PC-9 (cell line): Measurements from ENCODE around the gene GPR25. TPM values are rescaled to one million over a fixed set of nuclear protein-coding genes. Genes with fewer than 3 reads are reported as not detected.

Experiments
- BruUV-seq: library from RNA; stranded (reverse); fragments of 400-500 nt; replicated peaks from 2 replicates; lab custom pipeline; 2021; lab: Mats Ljungman, UMichigan
- CTCF ChIA-PET: fragments of 300-600 bp; sonication (Branson Sonifier 250); formaldehyde crosslinking; loops from one replicate; lab custom pipeline; 2022; ENCODE audit warnings: antibody characterized with exemption; lab: Charles Lee
- POLR2A ChIA-PET: fragments of 300-600 bp; sonication (Branson Sonifier 250); formaldehyde crosslinking; loops from one replicate; lab custom pipeline; 2022; ENCODE audit warnings: antibody characterized with exemption; ENCODE audit not compliant: unreplicated experiment; lab: Charles Lee
- DNase-seq, 2 experiments: peaks; one replicate each; pipeline versions ENCODE4 v3.0.0 to v3.0.0-alpha.2; 2015 to 2022; ENCODE audit warnings: mixed read lengths in 1 of 2
- H2AFZ ChIP-seq: fragments of 200-600 bp; sonication (generic); 2 replicates; pipeline ENCODE4 v1.8.1; 2017; ENCODE audit warnings: antibody characterized with exemption
- H3F3A ChIP-seq: fragments of 200-600 bp; sonication (generic); 2 replicates; pipeline ENCODE4 v1.8.1; 2017; ENCODE audit warnings: antibody characterized with exemption, mild to moderate bottlenecking, low read depth; ENCODE audit not compliant: insufficient read depth
- H3K27ac ChIP-seq: fragments of 200-600 bp; sonication (generic); 2 replicates; pipeline ENCODE4 v1.6.1; 2016; ENCODE audit warnings: mixed run types
- H3K27me3 ChIP-seq: fragments of 200-600 bp; sonication (generic); 2 replicates; pipeline ENCODE4 v1.6.1; 2016; ENCODE audit warnings: low read depth, mixed run types; ENCODE audit not compliant: insufficient read depth
- H3K36me3 ChIP-seq: fragments of 200-600 bp; sonication (generic); 2 replicates; pipeline ENCODE4 v1.6.1; 2016; ENCODE audit warnings: low read depth, mixed run types
- H3K4me1 ChIP-seq: fragments of 200-600 bp; sonication (generic); replicated peaks from 2 replicates; pipeline ENCODE4 v1.6.1; 2016; ENCODE audit warnings: mixed run types; ENCODE audit not compliant: insufficient read depth
- H3K4me2 ChIP-seq: fragments of 200-600 bp; sonication (generic); 2 replicates; pipeline ENCODE4 v1.6.1; 2017; ENCODE audit warnings: mixed run types
- H3K4me3 ChIP-seq: fragments of 200-600 bp; sonication (generic); 2 replicates; pipeline ENCODE4 v1.6.1; 2016; ENCODE audit warnings: mixed run types
- H3K79me2 ChIP-seq: fragments of 200-600 bp; sonication (generic); 2 replicates; pipeline ENCODE4 v1.6.1; 2017; ENCODE audit warnings: low read depth, mixed run types
- H3K9me2 ChIP-seq: fragments of 200-600 bp; sonication (generic); 2 replicates; pipeline ENCODE4 v1.8.1; 2017; ENCODE audit warnings: mild to moderate bottlenecking; ENCODE audit not compliant: insufficient read depth
- H3K9me3 ChIP-seq: fragments of 200-600 bp; sonication (generic); 2 replicates; pipeline ENCODE4 v1.8.1; 2016; ENCODE audit warnings: low read depth; ENCODE audit not compliant: insufficient read depth
- H4K20me1 ChIP-seq: fragments of 200-600 bp; sonication (generic); 2 replicates; pipeline ENCODE4 v1.8.1; 2017; ENCODE audit not compliant: insufficient read depth
- EZH2 ChIP-seq: fragments of 200-600 bp; sonication (generic); IDR thresholded peaks from 2 replicates; pipeline ENCODE4 v1.8.0; 2017; ENCODE audit warnings: antibody characterized with exemption, low read depth
- intact Hi-C: fragments of 100-400 bp; cut with micrococcal nuclease; formaldehyde crosslinking; loops from one replicate; pipeline ENCODE4 v1.10.0; 2022; ENCODE audit not compliant: unreplicated experiment
- total RNA-seq: library from RNA; stranded (reverse); gene quantifications from 2 replicates; pipeline ENCODE4 v1.2.3, GENCODE V29; 2021
- TF ChIP-seq, protein P1 (sequence below): fragments of 200-600 bp; sonication (generic); conservative IDR thresholded peaks from 2 replicates; pipeline ENCODE4 v1.6.1; 2017; ENCODE audit warnings: mixed run types, antibody characterized with exemption, mild to moderate bottlenecking, moderate library complexity

The GPR25 gene
- total RNA-seq, 1 experiment from 2014 or later: not detected

DNA sequence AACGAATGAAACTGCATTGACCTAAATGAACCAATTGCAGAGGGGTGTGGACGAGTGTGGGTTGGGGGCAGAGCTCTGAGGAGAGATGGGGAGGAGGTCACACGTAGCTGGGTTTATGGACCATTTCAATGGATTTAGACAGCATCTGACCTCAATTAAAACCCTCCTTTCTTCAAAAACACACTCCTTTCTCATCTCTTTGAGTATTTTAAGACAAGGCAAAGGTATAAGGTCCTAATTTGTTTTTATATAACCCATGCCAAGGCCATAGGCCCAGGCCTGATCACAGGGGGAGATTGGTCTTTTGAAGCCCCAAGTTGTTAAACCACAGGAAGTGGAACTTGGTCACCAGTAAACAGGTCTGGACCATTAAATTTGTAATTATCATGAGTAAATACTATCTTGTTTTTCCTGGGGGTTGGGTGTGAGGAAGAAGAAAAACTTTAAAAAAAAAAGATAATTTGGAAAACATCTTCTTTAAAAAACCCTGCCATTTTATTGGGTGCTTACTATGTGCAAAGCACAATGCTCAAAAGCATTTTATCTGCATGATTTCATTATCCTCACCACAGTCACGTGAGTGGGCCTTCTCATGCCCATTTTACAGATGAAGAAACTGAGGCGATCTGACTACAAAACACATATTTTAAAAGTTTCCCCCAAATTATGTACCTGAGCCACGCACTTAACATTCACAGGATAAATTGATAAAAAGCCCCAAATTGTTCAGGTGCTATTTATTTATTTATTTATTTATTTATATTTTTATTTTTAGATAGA, 13.0 kb downstream of the GPR25 start:
- DNase-seq: peak in 1 of 2 experiments; percentile 33
- H3K4me3 ChIP-seq: no peak overlapping the region
- H3K9me3 ChIP-seq: no peaks in the 10 kb centered on the region
- no peak for TF ChIP-seq EZH2
- TF ChIP-seq, protein P1, sequence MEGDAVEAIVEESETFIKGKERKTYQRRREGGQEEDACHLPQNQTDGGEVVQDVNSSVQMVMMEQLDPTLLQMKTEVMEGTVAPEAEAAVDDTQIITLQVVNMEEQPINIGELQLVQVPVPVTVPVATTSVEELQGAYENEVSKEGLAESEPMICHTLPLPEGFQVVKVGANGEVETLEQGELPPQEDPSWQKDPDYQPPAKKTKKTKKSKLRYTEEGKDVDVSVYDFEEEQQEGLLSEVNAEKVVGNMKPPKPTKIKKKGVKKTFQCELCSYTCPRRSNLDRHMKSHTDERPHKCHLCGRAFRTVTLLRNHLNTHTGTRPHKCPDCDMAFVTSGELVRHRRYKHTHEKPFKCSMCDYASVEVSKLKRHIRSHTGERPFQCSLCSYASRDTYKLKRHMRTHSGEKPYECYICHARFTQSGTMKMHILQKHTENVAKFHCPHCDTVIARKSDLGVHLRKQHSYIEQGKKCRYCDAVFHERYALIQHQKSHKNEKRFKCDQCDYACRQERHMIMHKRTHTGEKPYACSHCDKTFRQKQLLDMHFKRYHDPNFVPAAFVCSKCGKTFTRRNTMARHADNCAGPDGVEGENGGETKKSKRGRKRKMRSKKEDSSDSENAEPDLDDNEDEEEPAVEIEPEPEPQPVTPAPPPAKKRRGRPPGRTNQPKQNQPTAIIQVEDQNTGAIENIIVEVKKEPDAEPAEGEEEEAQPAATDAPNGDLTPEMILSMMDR: no peak
- no peaks in the 10 kb centered on the region for H4K20me1 ChIP-seq
- no peak overlapping the region for H3K27ac ChIP-seq
- no peak overlapping the region for H2AFZ ChIP-seq
- no peaks in the 10 kb centered on the region for H3K79me2 ChIP-seq
- H3K9me2 ChIP-seq: no peaks in the 10 kb centered on the region
- BruUV-seq: no TSS peak
- H3K4me1 ChIP-seq: peaks cover 32% of the 10 kb centered on the region
- H3K36me3 ChIP-seq: no peaks in the 10 kb centered on the region
- ChIA-PET CTCF (interaction anchor here (0.7 kb wide), 1 partner anchor 263 kb away, joined by 11 read pairs; no protein-coding TSS in a partner anchor), POLR2A (no interaction called here)
- intact Hi-C loops: no loop called here
- H3K27me3 ChIP-seq: no peaks in the 10 kb centered on the region
- no peak overlapping the region for H3K4me2 ChIP-seq
- H3F3A ChIP-seq: peaks cover 3% of the 10 kb centered on the region; the same call in 1 of the 2 replicates

DNA sequence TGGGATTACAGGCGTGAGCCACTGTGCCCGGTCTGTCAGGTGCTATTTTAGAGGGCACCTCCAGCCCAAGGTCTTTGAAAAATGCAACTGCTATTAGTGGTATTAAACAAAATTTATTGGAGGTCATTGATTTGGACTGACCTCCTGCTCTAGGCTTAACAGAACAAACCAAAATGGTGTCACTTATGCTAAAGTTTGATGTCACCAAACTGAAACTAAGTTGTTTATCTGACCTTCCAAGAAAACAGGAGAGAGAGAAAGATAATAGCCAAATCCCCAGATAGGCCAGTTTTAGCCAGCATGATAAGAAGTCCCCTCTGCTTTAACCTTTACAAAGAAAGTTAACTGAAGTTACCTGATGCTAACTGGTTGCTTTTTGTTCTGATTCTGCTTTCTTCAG, 13.8 kb downstream of the GPR25 start:
- no peak for TF ChIP-seq EZH2
- TF ChIP-seq, protein P1: no peak
- no peaks in the 10 kb centered on the region for H3K9me2 ChIP-seq
- H3K27ac ChIP-seq: no peak overlapping the region
- H3F3A ChIP-seq: peaks cover 3% of the 10 kb centered on the region; the same call in 1 of the 2 replicates
- no peaks in the 10 kb centered on the region for H3K27me3 ChIP-seq
- no peak for DNase-seq
- ChIA-PET POLR2A (no interaction called here), CTCF (no interaction called here)
- no peak overlapping the region for H3K4me2 ChIP-seq
- H2AFZ ChIP-seq: no peak overlapping the region
- intact Hi-C loops: no loop called here
- H3K9me3 ChIP-seq: no peaks in the 10 kb centered on the region
- no peaks in the 10 kb centered on the region for H3K36me3 ChIP-seq
- no peaks in the 10 kb centered on the region for H3K79me2 ChIP-seq
- no peaks in the 10 kb centered on the region for H4K20me1 ChIP-seq
- peaks cover 37% of the 10 kb centered on the region for H3K4me1 ChIP-seq
- H3K4me3 ChIP-seq: no peak overlapping the region
- no TSS peak for BruUV-seq

DNA sequence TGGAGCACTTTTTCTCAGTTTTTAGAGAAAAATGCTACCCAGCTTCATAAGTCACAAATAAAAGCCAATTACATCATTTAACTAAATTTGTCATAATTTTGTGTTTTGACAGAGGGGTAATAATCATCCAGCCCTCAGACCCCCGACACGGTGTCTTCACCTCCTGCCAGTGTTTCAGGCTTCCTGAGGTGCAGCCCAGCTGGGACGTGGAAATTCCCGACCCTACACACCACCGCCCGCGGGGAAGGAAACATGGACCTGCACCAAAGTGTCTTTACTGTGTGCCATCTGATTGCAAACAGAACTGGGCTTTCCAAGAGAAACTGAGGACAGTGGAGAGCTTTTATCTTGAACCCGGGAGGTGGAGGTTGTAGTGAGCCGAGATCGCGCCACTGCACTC, 14.3 kb downstream of the GPR25 start:
- Histone ChIP-seq H4K20me1 (no peaks in the 10 kb centered on the region), H3K36me3 (no peaks in the 10 kb centered on the region), H3K4me2 (no peak overlapping the region), H3K27me3 (no peaks in the 10 kb centered on the region), H3K9me2 (no peaks in the 10 kb centered on the region), H3K4me1 (peaks cover 40% of the 10 kb centered on the region), H3K79me2 (no peaks in the 10 kb centered on the region), H2AFZ (no peak overlapping the region), H3K9me3 (no peaks in the 10 kb centered on the region), H3K27ac (no peak overlapping the region), H3F3A (peaks cover 3% of the 10 kb centered on the region; the same call in 1 of the 2 replicates), H3K4me3 (no peak overlapping the region)
- CTCF ChIA-PET: no interaction called here
- intact Hi-C loops: no loop called here
- DNase-seq: no peak
- POLR2A ChIA-PET: no interaction called here
- BruUV-seq: no TSS peak
- no peak for TF ChIP-seq EZH2
- TF ChIP-seq, protein P1: no peak
